GM19372 (cell line): ENCODE results near the gene LRRC37A3.
"Not testable (repeated sequence)": the region's sequence is repeated elsewhere in the genome, so short reads cannot be mapped to it uniquely, and the experiment has no call there.

Experiments
- ATAC-seq: cut with Tn5 transposase; IDR thresholded peaks from one replicate; pipeline ENCODE4 v1.9.1; 2021; ENCODE audit warnings: mild to moderate bottlenecking, low read depth, moderate library complexity; ENCODE audit not compliant: unreplicated experiment

LRRC37A3 gene

GRCh38 chr17:64927444-64927843 is 8.2 kb upstream of the LRRC37A3 start:
- not testable (repeated sequence) for ATAC-seq

GRCh38 chr17:64926430-64926829 is 7.2 kb upstream of the LRRC37A3 start:
- not testable (repeated sequence) for ATAC-seq

- ATAC-seq, result not testable (repeated sequence)
Observed at GRCh38 chr17:64925244-64925643, 6.0 kb upstream of the LRRC37A3 start.

- ATAC-seq, result not testable (repeated sequence)
Observed at GRCh38 chr17:64923051-64923568, 3.8 kb upstream of the LRRC37A3 start.

- no peak for ATAC-seq
Observed at GRCh38 chr17:64920419-64921172, 1.3 kb upstream of the LRRC37A3 start.

GRCh38 chr17:64920026-64920418 is 744 bp upstream of the LRRC37A3 start:
- no peak for ATAC-seq

GRCh38 chr17:64918842-64919288 is 413 bp downstream of the LRRC37A3 start:
- peak; percentile 48 for ATAC-seq

- not testable (repeated sequence) for ATAC-seq
Observed at GRCh38 chr17:64917540-64917939, 1.7 kb downstream of the LRRC37A3 start.

GRCh38 chr17:64915244-64915643 is 4.0 kb downstream of the LRRC37A3 start:
- not testable (repeated sequence) for ATAC-seq

- not testable (repeated sequence) for ATAC-seq
Observed at GRCh38 chr17:64910191-64910514, 9.1 kb downstream of the LRRC37A3 start.

GRCh38 chr17:64909511-64910190 is 9.6 kb downstream of the LRRC37A3 start:
- ATAC-seq, result not testable (repeated sequence)

- ATAC-seq, result not testable (repeated sequence)
Observed at GRCh38 chr17:64904069-64904468, 15.2 kb downstream of the LRRC37A3 start.

- not testable (repeated sequence) for ATAC-seq
Observed at GRCh38 chr17:64897136-64897535, 22.1 kb downstream of the LRRC37A3 start.

- ATAC-seq, result not testable (repeated sequence)
Observed at GRCh38 chr17:64874210-64874609, 45.1 kb downstream of the LRRC37A3 start.

GRCh38 chr17:64847504-64848466 is 71.5 kb downstream of the LRRC37A3 start:
- ATAC-seq, result not testable (repeated sequence)

- not testable (repeated sequence) for ATAC-seq
Observed at GRCh38 chr17:64846892-64847291, 72.4 kb downstream of the LRRC37A3 start.

GRCh38 chr17:64843918-64844317 is 75.4 kb downstream of the LRRC37A3 start:
- ATAC-seq, result not testable (repeated sequence)

GRCh38 chr17:64842900-64843299 is 76.4 kb downstream of the LRRC37A3 start:
- not testable (repeated sequence) for ATAC-seq

- not testable (repeated sequence) for ATAC-seq
Observed at GRCh38 chr17:64840960-64841359, 78.3 kb downstream of the LRRC37A3 start.

GRCh38 chr17:64838513-64838912 is 80.8 kb downstream of the LRRC37A3 start:
- ATAC-seq, result not testable (repeated sequence)
